ENCODE measurements around the gene TFRC. TPM values are rescaled to one million over a fixed set of nuclear protein-coding genes. Genes with fewer than 3 reads are reported as not detected.

Gene TFRC
- 83.4 and 94.4 TPM in 2 replicates for total RNA-seq

GRCh38 chr3:196081834-196082618 lies at the start of gene TFRC:
Gene TFRC, minus strand, starts transcription at chr3:196082090. Its CDS starts 4,991 bp downstream, at chr3:196077099.

Other genes starting within 250 kb of the TFRC start
- 6.6 and 8.3 TPM in 2 replicates for gene TNK2, start 173.5 kb downstream of the TFRC start, total RNA-seq
- not detected in 2 replicates for gene ZDHHC19, start 129.3 kb upstream of the TFRC start, total RNA-seq
- gene SLC51A, start 134.4 kb upstream of the TFRC start, total RNA-seq, result not detected in 2 replicates
- 40.6 and 64.1 TPM in 2 replicates for gene PCYT1A, start 205.6 kb upstream of the TFRC start, total RNA-seq
- gene DYNLT2B, start 236.2 kb upstream of the TFRC start, total RNA-seq, result 5.5 and 15.9 TPM in 2 replicates

Measured in cardiac ventricle fibroblast (primary cell).